Activated T-cell treated with anti-CD3 and anti-CD28 coated beads, Interleukin-2, amount 50 U/mL, for 48 hours (primary cell): ENCODE data around the gene KIF26B.
A peak's percentile ranks its signal among the peaks of the same experiment; 100 is the strongest.

Source experiments
- DNase-seq, 2 experiments: peaks; one replicate each; pipeline ENCODE4 v3.0.0-alpha.2; 2020

Gene KIF26B

DNA sequence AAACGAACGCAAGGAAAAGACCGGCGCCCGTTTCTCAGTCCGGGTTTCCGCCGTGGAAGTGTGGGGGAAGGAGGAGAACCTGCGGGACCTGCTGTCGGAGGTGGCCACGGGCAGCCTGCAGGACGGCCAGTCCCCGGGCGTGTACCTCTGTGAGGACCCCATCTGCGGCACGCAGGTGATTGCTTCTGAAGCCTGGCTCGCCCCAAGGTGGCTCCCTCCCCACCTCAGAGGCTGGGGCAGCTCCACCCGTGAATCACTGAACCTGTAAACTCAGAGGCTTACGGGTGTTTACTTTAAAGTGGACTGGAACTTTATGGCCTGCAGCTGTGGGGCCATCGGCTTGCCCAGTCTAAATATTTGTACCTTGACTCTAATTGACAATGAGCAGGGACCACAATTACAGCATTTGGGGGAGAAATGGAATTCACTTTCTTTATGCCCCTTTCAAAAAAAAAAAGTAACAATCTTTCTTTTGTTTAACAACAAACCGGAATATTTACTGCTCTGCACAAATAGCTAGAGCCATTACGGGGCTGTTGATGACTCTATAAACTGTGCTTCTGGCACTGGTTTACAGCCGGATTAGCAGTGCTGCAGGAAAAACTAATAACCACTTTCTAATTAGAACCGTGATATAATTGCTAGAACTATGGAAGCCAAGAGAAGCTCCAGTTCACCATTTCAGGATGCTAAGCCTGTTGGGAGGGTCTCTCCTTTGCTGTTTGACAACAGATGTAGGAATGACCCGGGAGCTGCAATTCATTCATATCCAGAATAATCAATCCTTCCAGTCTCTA, 454.8 kb downstream of the KIF26B start:
- no peak for DNase-seq

DNA sequence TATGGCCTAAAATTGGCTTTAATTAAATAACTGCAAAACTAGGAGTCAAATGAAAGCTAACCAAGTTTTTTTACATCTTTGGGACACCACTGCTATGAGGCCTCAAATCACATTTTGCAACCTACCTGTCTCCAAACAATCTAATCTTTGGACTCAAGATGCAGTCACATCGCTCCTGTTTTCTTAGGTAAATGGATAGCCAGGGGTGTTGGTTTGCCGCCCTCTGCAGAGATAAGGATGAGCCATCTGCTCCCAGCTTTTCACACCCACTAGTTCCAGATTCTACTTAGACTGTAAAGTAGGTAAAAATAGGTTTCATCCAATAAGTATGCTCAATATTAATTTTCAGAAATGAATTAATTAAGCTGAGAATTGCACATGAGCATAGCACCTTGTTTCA, 456.5 kb downstream of the KIF26B start:
- DNase-seq: no peak

GRCh38 chr1:245614476-245614875, 459.7 kb downstream of the KIF26B start:
- no peak for DNase-seq

GRCh38 chr1:245615001-245615400, 460.2 kb downstream of the KIF26B start:
- DNase-seq: no peak

DNA sequence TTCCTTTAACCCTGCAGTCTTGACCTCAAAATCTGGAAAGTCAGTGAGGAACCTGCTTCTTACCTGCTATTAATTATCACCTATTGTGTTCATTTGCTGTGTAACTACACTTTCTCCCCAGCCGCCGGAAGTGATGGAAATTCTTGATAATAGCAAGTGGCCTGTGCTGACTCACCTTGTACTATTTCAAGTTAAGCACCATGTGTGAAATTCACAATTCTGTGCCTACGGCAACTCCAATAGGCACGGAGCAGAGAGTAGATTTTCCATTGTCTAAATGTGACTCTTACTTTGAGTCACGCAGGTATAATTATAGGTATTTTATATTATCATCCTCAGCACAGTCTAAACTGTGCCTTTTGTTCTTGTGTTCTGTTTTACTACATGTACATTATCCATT, 466.8 kb downstream of the KIF26B start:
- no peak for DNase-seq

GRCh38 chr1:245622332-245623014, 467.7 kb downstream of the KIF26B start:
- DNase-seq: no peak

- no peak for DNase-seq
Measured at GRCh38 chr1:245641384-245641783, 486.6 kb downstream of the KIF26B start.

DNA sequence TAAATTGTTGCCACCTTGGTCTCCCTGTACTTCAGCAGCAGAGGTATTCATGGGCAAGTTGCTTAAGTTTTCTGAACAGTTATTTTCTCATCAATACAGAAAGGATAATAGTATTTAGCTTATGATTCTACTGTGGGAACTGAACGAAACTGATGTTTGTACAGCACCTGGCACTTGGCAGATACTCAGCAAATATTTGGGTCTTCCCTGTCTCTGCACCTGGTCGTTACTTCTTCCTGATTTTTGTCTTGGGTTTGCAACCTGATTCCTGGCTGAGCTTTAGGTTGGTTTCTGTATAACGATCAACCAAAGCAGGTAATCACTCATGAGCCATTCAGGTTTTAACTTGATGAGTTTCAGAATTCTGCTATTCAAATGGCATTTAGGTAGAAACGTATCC, 490.6 kb downstream of the KIF26B start:
- no peak for DNase-seq

DNA sequence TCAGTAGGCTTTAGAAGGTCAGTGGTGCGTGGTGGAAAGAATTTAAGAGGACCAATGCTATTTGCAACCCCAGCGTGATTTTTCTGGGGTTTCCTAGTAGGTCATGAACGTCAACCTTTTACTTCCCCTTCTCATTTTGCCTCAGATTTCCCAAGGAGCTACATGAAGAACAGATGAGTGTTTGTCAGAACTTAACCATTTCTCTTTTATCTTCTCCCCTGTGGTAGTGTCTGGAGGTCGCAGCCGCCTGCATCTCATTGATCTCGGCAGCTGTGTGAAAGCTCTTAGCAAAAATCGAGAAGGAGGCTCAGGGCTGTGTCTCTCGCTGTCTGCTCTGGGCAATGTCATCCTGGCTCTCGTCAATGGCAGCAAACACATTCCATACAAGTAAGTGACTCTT, 491.1 kb downstream of the KIF26B start:
- DNase-seq: no peak

DNA sequence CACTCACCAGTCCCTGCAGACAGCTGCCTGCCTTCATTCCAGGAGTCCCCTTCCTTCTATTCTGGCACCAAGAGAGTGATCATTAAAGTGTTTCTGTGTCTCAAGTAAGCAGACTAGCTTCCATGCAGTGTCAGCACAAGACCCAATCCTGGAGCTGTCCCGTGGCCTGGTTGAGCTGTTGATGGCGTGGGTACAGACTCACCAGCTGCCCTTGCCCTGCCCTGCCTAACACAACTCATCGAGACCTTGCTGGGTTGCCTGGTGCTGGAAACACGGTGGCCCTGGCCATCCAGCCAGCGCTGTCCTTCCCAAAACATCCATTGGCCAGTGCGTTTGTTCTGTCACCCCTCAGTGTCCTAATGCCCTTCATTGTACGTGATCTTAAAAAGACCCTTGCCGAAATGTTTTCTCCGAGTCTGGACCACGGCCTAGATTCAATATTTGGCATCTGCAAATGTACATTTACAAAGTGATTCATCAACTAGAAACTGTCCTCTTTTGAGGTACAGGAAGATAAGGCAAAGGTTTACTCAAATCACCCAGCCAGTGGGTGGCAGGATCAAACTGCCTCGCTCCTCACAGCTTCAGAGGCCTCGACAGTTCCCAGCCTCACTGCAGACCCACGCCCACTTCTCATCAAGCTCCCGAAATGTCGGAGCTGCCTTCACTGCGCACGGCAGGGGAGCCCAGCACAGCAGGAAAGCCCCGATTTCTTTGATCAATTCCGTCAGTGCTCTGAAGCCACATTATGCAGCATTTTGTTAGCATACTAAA, 494.2 kb downstream of the KIF26B start:
- DNase-seq: peak in 1 of 2 experiments; percentile 31

DNA sequence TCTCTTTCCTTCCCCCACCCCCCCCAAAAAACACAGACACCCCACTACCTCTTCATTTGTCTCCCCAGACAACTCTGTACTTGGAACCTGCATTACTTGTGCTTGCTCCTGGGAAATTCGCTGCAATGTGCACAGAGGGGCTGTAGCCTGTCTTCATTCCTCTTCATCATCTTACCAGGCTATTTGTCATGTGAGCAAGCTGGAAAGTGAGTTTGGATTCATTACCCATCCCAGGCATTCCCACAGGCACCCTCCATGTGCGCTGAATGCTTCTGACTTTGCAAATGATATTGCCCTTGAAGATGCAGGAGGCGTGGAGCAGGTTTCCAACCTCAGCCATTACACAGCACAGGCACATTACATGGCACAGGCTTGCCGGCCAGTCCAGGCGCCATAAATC, 494.9 kb downstream of the KIF26B start:
- no peak for DNase-seq

DNA sequence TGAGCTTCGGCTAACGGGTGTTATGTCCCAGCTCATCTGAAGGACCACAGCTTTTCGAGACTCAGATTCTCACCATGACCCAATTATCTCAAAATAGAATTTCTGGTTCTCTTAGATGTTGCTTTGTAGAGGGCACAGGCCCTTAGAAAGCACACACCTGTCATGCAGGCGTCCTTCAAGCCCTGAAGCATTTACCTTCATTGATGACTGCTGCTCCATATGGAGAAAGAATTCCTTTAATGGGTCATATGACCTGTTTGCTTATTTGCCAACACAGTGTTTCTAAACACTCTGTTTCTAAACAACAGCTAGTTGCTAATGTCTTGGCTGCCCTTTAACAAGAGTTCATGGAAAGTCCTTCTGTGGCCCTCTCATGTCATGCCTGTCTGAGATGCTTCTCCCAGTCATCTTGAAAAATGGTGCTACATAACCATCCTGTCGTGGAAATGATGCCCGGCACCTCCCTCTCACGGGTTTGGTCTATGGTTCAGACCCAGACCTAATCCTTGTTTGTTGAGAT, 495.7 kb downstream of the KIF26B start:
- no peak for DNase-seq

DNA sequence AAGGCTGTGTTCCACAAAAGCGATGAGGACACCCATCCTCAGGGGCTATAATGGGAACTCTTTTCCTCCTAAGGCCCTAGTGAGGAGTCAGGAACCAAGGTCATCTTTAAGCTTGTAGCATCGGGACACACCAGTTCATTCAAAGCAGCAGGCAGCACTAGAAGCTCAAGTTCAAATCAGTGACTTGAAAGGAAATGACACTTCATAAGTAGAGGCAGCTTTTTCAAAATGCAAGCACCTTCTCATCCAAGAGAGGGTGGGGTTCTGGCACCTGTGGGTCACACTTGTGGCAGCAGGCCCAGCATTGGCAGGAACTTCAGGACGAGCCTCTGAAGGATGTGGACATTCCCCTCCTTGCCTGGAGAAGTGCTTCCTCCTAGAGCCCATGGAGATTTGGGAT, 496.3 kb downstream of the KIF26B start:
- no peak for DNase-seq

- no peak for DNase-seq
Measured at GRCh38 chr1:245652116-245652515, 497.3 kb downstream of the KIF26B start.

DNA sequence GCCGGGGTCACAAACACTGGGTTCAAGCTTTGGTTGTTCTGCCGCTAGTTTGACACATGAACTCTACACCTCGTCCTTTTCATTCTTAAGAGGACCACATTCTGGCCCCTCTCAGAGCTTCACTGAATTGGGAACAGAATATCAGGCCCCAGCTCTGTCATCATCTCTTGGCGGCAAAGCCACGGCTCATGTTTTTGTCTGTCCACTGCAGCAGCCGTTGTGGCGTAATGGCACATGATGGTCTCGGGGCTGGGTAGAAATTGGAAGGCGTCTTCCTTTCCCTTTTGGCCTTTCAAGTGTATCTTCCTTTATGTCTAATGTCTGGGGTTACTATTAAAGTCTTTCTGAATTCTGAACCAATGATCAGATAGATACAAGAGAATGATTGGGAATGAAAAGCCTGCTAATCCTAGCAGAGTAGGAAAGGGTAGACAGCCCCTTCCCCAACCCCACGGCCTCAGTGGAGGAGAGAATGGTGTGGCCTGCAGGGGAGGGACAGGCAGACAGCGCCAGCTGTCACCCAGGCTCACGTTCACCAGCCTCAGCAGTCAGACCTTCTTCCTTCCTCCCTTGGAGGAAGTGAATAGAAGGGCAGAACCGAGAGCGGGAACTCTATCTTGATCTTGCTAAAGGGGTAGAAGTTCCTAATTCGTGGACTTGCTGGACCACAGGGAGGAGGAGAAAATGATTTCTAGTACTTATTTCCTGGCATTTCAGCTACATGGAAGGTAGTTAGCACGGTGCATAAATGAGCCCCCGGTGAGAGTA, 498.1 kb downstream of the KIF26B start:
- no peak for DNase-seq

- no peak for DNase-seq
Measured at GRCh38 chr1:245654460-245655050, 499.8 kb downstream of the KIF26B start.

DNA sequence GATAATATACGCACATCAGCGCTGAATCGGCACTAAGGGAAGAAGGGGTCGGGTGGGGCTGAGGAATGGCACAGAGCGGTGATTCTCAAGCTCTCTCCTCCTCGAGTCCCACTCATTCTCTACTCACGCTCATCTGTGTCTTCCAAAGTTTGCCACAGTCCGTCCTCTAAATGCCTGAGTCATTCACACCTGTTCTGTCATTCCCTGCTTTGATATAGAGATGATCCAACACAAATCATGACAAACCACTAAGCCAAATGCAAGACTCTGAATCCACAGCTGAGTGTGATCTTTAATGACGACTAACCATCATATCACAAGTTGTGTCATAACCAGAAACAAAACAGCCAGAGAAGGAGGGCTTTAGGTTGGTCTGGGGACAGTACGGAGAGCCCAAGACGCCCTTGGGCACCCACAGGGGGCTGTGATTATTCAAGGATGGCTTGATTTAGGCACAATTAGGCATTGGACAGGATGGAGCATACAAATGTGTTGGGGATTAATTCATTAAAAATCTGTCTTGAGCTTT, 501.5 kb downstream of the KIF26B start:
- no peak for DNase-seq

GRCh38 chr1:245657371-245657770, 502.6 kb downstream of the KIF26B start:
- DNase-seq: no peak

DNA sequence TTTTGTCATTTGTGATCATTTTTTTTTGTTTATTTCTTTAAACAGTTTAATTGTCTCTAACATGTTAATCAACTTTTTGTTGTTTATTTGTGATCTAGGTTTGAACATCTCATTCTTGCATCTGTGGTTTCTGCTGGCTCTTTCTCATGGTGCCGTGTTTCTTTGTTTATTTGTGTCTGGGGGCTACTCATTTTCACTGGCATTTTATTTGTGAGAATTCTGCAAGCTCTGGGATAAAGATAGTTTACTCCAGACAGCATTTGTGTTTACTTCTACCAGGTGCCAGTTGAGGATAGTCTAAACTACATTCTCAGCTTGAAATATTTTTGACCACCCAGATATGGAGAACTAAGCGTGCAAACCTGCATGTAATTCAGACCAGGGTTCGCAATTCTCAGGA, 508.6 kb downstream of the KIF26B start:
- no peak for DNase-seq

DNA sequence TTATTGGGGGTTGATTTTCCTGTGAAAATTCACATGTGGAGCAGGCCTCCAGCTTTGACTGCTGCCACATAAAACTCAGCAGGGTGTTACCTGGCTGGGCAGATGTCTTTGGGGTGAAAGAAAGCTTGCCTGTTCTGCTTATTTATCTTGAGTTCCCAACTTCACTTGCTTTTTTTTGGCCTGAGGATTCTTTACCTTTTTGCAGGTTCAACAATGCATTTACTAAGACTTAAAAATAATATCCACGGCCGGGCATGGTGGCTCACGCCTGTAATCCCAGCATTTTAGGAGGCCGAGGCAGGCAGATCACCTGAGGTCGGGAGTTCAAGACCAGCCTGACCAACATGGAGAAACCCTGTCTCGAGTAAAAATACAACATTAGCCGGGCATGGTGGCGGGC, 509.1 kb downstream of the KIF26B start:
- no peak for DNase-seq

GRCh38 chr1:245666412-245666811, 511.6 kb downstream of the KIF26B start:
- DNase-seq: no peak

DNA sequence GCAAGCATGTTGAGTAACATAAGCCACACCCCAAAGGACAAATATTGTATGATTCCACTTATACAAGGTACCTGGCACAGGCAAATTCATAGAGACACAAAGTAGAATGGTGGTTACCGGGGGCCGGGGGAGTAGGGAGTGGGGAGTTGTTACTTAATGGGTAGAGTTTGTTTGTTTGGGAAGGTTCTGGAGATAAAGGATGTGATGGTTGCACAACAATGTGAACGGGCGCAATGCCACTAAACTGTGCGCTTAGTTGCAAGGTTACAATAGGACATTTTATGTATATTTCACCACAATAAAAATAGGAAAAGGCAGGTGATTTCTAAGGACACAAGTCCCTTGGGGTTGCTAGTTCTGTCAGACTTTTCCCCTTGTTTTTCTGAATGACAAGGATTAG, 516.6 kb downstream of the KIF26B start:
- no peak for DNase-seq
